Hepatocyte (in vitro differentiated cells): ENCODE data around the gene IL27RA. TPM values are rescaled to one million over a fixed set of nuclear protein-coding genes. Genes with fewer than 3 reads are reported as not detected.

Experiments
- DNase-seq: peaks from one replicate; pipeline ENCODE4 v3.0.0-alpha.2; 2016; ENCODE audit warnings: low spot score
- H2AFZ ChIP-seq: fragments of 200-600 bp; sonication (generic); 2 replicates; pipeline ENCODE4 v1.6.0; 2016; ENCODE audit warnings: antibody characterized with exemption, mild to moderate bottlenecking
- H3K27ac ChIP-seq: fragments of 200-600 bp; sonication (generic); 2 replicates; pipeline ENCODE4 v1.5.1; 2016; ENCODE audit warnings: mild to moderate bottlenecking
- H3K27me3 ChIP-seq: fragments of 200-600 bp; sonication (generic); 2 replicates; pipeline ENCODE4 v1.6.1; 2016
- H3K36me3 ChIP-seq: fragments of 200-600 bp; sonication (generic); replicated peaks from 2 replicates; pipeline ENCODE4 v1.5.1; 2016; ENCODE audit warnings: low read depth; ENCODE audit not compliant: insufficient read depth
- H3K4me1 ChIP-seq: fragments of 200-600 bp; sonication (generic); 2 replicates; pipeline ENCODE4 v1.5.1; 2016; ENCODE audit warnings: mild to moderate bottlenecking, moderate library complexity; ENCODE audit not compliant: insufficient read depth
- H3K4me2 ChIP-seq: fragments of 200-600 bp; sonication (generic); 2 replicates; pipeline ENCODE4 v1.6.0; 2016
- H3K4me3 ChIP-seq: fragments of 200-600 bp; sonication (generic); 2 replicates; pipeline ENCODE4 v1.5.1; 2016; ENCODE audit warnings: mild to moderate bottlenecking
- H3K79me2 ChIP-seq: fragments of 200-600 bp; sonication (generic); 2 replicates; pipeline ENCODE4 v1.6.0; 2017; ENCODE audit warnings: mild to moderate bottlenecking
- H3K9me2 ChIP-seq: fragments of 200-600 bp; sonication (generic); replicated peaks from 2 replicates; pipeline ENCODE4 v1.6.0; 2017; ENCODE audit warnings: mild to moderate bottlenecking; ENCODE audit not compliant: insufficient read depth
- H3K9me3 ChIP-seq: fragments of 200-600 bp; sonication (generic); 2 replicates; pipeline ENCODE4 v1.5.1; 2016; ENCODE audit warnings: low read depth, mild to moderate bottlenecking
- H4K20me1 ChIP-seq: fragments of 200-600 bp; sonication (generic); 2 replicates; pipeline ENCODE4 v1.6.0; 2016; ENCODE audit warnings: mild to moderate bottlenecking; ENCODE audit not compliant: insufficient read depth, poor library complexity, severe bottlenecking
- EZH2 ChIP-seq: fragments of 200-600 bp; sonication (generic); IDR thresholded peaks from 2 replicates; pipeline ENCODE4 v1.6.1; 2016; ENCODE audit warnings: antibody characterized with exemption, mild to moderate bottlenecking, borderline replicate concordance
- EZH2phosphoT487 ChIP-seq: fragments of 200-600 bp; sonication (generic); IDR thresholded peaks from one replicate; pipeline ENCODE4 v1.6.1; 2018; ENCODE audit warnings: antibody characterized with exemption, mild to moderate bottlenecking, low read depth, moderate library complexity; ENCODE audit not compliant: unreplicated experiment, severe bottlenecking
- WGBS: methylation state at CpG from one replicate; pipeline ENCODE4 v1.1.6; 2016; ENCODE audit warnings: low lambda C conversion rate; ENCODE audit errors: missing lambda C conversion rate; 5-methylcytosine and 5-hydroxymethylcytosine counted together
- polyA plus RNA-seq: library from polyadenylated mRNA; unstranded; fragments of >200 nt; fragmentation: Nextera tagmentation; extraction: Ambion mirVana; gene quantifications from 2 replicates; pipeline ENCODE4 v1.2.1, GENCODE V29; 2016
- total RNA-seq: library from RNA; depleted of rRNA; stranded (reverse); fragments of >200 nt; gene quantifications from 2 replicates; pipeline ENCODE4 v1.2.3, GENCODE V29; 2014
- TF ChIP-seq, protein P1 (sequence below): fragments of 200-600 bp; sonication (generic); IDR thresholded peaks from 2 replicates; pipeline ENCODE4 v1.5.1; 2016; ENCODE audit warnings: antibody characterized with exemption, mild to moderate bottlenecking; ENCODE audit not compliant: poor library complexity

Gene IL27RA
- total and polyA plus RNA-seq, 2 experiments from 2014 or later: 1.9 to 2.3 TPM

- no peaks in the 10 kb centered on the region for H3K79me2 ChIP-seq
- TF ChIP-seq, protein P1, sequence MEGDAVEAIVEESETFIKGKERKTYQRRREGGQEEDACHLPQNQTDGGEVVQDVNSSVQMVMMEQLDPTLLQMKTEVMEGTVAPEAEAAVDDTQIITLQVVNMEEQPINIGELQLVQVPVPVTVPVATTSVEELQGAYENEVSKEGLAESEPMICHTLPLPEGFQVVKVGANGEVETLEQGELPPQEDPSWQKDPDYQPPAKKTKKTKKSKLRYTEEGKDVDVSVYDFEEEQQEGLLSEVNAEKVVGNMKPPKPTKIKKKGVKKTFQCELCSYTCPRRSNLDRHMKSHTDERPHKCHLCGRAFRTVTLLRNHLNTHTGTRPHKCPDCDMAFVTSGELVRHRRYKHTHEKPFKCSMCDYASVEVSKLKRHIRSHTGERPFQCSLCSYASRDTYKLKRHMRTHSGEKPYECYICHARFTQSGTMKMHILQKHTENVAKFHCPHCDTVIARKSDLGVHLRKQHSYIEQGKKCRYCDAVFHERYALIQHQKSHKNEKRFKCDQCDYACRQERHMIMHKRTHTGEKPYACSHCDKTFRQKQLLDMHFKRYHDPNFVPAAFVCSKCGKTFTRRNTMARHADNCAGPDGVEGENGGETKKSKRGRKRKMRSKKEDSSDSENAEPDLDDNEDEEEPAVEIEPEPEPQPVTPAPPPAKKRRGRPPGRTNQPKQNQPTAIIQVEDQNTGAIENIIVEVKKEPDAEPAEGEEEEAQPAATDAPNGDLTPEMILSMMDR: no peak
- TF ChIP-seq EZH2phosphoT487 (no peak), EZH2 (no peak)
- no peak overlapping the region for H3K4me3 ChIP-seq
- 93% methylated on average over 10 of the region's 10 CpGs for WGBS
- no peaks in the 10 kb centered on the region for H3K36me3 ChIP-seq
- H3K9me2 ChIP-seq: no peaks in the 10 kb centered on the region
- H3K27ac ChIP-seq: no peak overlapping the region
- H3K27me3 ChIP-seq: no peaks in the 10 kb centered on the region
- H4K20me1 ChIP-seq: no peaks in the 10 kb centered on the region
- no peaks in the 10 kb centered on the region for H3K9me3 ChIP-seq
- H3K4me1 ChIP-seq: no peaks in the 10 kb centered on the region
- H3K4me2 ChIP-seq: no peak overlapping the region
- H2AFZ ChIP-seq: no peak overlapping the region
- DNase-seq: no peak
Measured at GRCh38 chr19:14102756-14103155, 71.2 kb downstream of the IL27RA start.

Other genes starting within 250 kb of the IL27RA start
- gene ZSWIM4, start 236.3 kb upstream of the IL27RA start, total RNA-seq: 3.1 and 3.7 TPM in 2 replicates
- gene ZSWIM4, start 236.3 kb upstream of the IL27RA start, polyA plus RNA-seq: 2.8 and 3.5 TPM in 2 replicates
- gene NANOS3, start 154.6 kb upstream of the IL27RA start, total RNA-seq: 0.60 TPM in 1 of 2 replicates, not detected in the other
- 2.1 and 4.0 TPM in 2 replicates for gene NANOS3, start 154.6 kb upstream of the IL27RA start, polyA plus RNA-seq
- gene BRME1, start 125.6 kb upstream of the IL27RA start, total RNA-seq: 2.2 and 14.4 TPM in 2 replicates
- gene BRME1, start 125.6 kb upstream of the IL27RA start, polyA plus RNA-seq: 3.2 and 4.5 TPM in 2 replicates
- gene CC2D1A, start 125.6 kb upstream of the IL27RA start, total RNA-seq: 14.8 and 20.8 TPM in 2 replicates
- gene CC2D1A, start 125.6 kb upstream of the IL27RA start, polyA plus RNA-seq: 40.9 and 43.3 TPM in 2 replicates
- 0.17 TPM in 1 of 2 replicates, not detected in the other for gene PODNL1, start 93.3 kb upstream of the IL27RA start, total RNA-seq
- 2.4 and 3.3 TPM in 2 replicates for gene PODNL1, start 93.3 kb upstream of the IL27RA start, polyA plus RNA-seq
- 9.3 and 13.4 TPM in 2 replicates for gene DCAF15, start 79.3 kb upstream of the IL27RA start, total RNA-seq
- 16.4 and 19.0 TPM in 2 replicates for gene DCAF15, start 79.3 kb upstream of the IL27RA start, polyA plus RNA-seq
- gene RFX1, start 25.4 kb upstream of the IL27RA start, total RNA-seq: 2.2 and 4.2 TPM in 2 replicates
- gene RFX1, start 25.4 kb upstream of the IL27RA start, polyA plus RNA-seq: 2.4 and 4.1 TPM in 2 replicates
- not detected in 2 replicates for gene RLN3, start 3.6 kb upstream of the IL27RA start, total RNA-seq
- not detected in 2 replicates for gene RLN3, start 3.6 kb upstream of the IL27RA start, polyA plus RNA-seq
- 2.1 and 2.3 TPM in 2 replicates for gene PALM3, start 30.3 kb downstream of the IL27RA start, total RNA-seq
- gene PALM3, start 30.3 kb downstream of the IL27RA start, polyA plus RNA-seq: 2.3 and 3.4 TPM in 2 replicates
- 3.7 and 4.9 TPM in 2 replicates for gene MISP3, start 41.0 kb downstream of the IL27RA start, total RNA-seq
- 12.5 and 13.1 TPM in 2 replicates for gene MISP3, start 41.0 kb downstream of the IL27RA start, polyA plus RNA-seq
- not detected in 2 replicates for gene C19orf67, start 54.0 kb downstream of the IL27RA start, total RNA-seq
- not detected in 2 replicates for gene C19orf67, start 54.0 kb downstream of the IL27RA start, polyA plus RNA-seq
- 25.6 and 35.8 TPM in 2 replicates for gene SAMD1, start 59.0 kb downstream of the IL27RA start, total RNA-seq
- 44.8 and 45.6 TPM in 2 replicates for gene SAMD1, start 59.0 kb downstream of the IL27RA start, polyA plus RNA-seq
- 29.0 and 41.5 TPM in 2 replicates for gene PRKACA, start 86.0 kb downstream of the IL27RA start, total RNA-seq
- gene PRKACA, start 86.0 kb downstream of the IL27RA start, polyA plus RNA-seq: 12.2 and 13.4 TPM in 2 replicates
- 5.1 and 7.3 TPM in 2 replicates for gene ASF1B, start 104.8 kb downstream of the IL27RA start, total RNA-seq
- gene ASF1B, start 104.8 kb downstream of the IL27RA start, polyA plus RNA-seq: 10.0 and 12.4 TPM in 2 replicates
- gene ADGRL1, start 174.4 kb downstream of the IL27RA start, total RNA-seq: 11.5 and 16.9 TPM in 2 replicates
- gene ADGRL1, start 174.4 kb downstream of the IL27RA start, polyA plus RNA-seq: 11.9 and 16.3 TPM in 2 replicates